DMS153 (cell line): ENCODE measurements around the gene CDC14C.
A peak's percentile ranks its signal among the peaks of the same experiment; 100 is the strongest.
"Not testable (repeated sequence)": the region's sequence is repeated elsewhere in the genome, so short reads cannot be mapped to it uniquely, and the experiment has no call there.

Experiments used
- DNase-seq: peaks from one replicate; lab custom pipeline; 2025; lab: John Stamatoyannopoulos, UW

The CDC14C gene

GRCh38 chr7:48924433-48924832 is at the start of gene CDC14C:
Gene CDC14C, plus strand, starts transcription at chr7:48924547. Its CDS starts 126 bp downstream, at chr7:48924673.
- DNase-seq, result no peak

DNA sequence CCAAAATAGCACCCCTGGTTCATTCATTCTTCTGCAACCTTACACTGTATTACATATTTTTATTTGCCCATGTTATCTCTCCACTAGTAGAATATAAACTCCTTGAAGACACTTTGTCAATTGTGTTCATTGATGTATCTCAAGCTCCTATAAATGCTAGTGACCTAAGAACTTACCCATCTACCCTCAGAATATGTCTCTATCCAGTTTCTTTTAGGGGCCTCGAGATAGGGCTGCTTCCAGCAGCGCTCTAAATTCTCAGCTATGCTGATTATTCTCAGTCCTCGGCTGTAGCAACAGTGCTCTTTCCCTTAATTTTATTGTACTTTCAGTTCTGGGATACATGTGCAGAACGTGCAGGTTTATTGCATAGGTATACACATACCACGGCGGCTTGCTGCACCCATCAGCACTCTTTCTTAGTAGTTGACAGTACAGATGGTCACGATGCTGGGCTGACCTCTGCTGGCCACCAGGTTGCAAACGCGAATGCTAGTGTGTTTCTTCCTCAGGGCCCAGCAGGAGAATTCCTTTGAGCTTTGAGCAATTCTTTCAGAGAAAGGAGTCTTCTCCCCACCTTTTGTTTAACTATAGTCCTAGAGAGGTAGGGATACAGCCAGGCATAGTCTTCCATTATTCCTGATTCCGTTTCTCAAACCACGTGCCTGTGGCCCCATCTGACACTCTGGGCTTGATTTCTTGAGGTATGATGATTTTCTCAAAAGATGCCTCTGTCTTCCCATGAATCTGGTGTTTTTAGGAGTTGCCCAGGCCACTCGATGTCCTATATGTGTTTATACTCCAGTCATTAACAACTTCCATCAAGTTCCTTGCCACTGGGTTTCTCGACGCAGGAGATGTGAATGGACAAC is 49.1 kb upstream of the CDC14C start:
- DNase-seq, result peak; percentile 81

GRCh38 chr7:48876087-48876486 is 48.3 kb upstream of the CDC14C start:
- DNase-seq, result no peak

DNA sequence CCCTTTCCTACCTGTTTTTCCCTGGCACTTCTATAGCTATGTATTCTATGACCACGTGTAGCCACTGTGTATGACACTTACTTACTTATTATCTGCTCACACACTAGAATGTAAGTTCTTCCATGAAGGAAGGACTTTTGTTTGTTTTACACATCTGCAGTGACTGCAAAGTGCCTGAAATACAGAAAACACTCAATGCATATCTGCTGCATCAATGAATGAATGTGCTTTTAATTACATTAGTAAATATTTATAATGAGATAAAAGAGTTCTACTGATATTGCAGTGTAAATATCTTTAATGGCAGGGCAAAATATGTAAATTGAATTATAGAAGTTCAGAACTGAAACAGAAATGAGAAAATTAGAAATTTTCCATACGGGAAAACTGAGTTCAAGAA is 43.5 kb upstream of the CDC14C start:
- DNase-seq, result no peak

DNA sequence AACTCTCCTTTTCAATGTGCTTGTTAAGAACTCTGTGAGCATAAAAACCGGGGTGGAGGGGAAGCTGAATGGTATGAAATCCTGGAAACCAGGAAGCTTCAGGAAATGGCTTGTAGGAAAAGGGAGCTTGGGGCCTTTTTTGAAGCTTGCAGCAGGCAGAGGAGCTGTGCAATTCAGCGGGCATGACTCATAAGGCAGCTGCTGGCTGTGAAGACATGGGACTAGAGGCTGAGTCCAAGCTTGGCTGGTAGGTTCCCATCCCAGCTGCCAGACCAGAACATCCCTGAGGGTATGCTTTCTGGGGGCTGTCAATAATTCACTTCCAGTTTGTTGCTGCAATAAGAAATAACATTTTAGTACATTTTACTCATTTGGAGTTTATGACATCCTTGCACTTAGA is 36.8 kb upstream of the CDC14C start:
- no peak for DNase-seq

DNA sequence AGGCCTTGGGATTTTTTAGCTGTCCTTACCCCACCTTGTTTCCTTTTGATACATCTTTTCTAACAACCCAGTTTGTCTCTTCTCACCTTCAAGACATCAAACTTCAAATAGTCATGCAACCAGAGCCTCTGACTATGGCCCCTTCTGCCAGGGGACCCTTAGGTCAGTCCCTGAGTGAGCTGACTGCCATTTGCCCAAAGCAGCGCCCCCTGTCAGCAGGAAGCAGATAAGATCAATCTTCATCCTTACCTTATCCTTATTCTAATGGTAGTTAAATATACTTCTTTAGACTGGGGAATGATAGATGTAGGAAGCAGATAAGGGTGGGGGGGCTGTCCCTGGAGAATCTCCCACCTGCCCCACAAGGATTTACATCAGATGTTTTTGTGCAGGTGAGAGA is 29.8 kb upstream of the CDC14C start:
- no peak for DNase-seq

- DNase-seq, result no peak
Observed at GRCh38 chr7:48899932-48900331, 24.4 kb upstream of the CDC14C start.

DNA sequence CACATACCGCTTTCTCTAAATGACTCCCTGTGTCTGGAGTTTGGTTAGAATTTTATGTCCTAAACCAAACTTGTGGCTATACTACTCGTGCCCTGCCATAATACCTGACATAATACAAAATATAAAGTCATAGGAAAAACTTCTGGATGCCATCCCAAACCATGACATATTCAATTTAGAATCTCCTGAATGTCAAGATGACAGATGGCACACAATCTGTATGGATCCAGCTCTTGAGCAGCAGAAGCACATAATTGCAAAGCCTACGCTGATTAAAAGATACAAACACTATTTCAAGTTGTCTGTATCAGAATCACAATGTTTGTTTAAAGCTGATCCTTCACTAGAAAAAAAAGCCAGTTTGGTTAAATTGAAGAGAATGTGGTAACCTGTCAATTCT is 22.4 kb upstream of the CDC14C start:
- no peak for DNase-seq

GRCh38 chr7:48904975-48905374 is 19.4 kb upstream of the CDC14C start:
- no peak for DNase-seq

DNA sequence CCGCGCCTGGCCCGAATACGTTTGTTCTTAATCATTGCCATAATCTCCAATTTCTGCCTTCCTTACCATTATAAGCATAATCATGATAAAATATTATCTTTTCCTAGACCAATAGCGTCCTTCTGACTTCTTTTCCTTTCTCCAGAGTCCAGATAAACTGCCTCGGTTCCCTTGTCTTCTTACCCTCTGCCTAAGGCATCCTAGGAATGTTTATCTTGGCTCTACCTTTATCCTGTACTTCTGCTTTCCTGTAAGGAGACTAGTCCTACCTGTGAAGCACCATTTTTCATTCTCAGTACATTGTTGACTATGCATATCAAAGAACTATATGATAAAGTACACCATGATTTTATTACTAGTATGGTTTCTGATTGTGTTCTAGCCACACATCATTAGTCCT is 18.7 kb upstream of the CDC14C start:
- DNase-seq, result not testable (repeated sequence)

DNA sequence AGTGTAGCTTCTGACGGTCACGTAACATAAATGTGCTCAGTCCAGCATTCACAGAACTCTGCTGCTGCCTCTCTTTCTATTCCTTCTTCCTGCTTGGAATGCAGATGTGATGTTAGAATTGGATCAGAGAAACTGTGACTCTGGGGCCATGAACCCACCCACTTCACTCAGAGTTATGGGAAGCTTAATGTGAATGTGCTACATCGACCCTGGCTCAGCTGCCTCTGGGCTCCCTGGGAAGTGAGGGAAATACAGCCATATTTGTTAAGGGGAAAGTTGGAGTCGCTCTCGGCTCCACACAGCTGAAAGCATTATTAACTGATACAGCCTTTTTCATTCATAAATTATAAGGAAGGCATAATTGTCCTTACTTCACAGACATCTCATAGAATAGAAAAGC is 14.5 kb upstream of the CDC14C start:
- not testable (repeated sequence) for DNase-seq

DNA sequence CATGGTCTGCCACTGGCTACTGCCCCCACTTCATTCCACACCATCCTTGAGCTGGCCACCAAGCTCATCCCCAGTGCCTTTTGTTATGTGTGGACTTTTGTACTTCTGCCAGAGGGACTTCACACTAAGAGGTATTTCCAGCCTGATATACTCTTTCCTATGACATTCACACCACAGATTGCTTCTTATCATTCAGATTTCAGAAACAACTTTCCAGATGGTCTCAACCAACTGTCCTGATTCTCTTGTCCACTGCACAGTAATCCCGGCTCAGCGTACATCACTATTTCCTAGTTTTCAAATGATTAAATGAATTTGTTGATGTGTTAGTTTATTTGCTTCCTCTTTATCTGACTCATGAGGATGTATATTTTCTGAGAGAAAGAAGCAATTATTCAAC is 7.1 kb downstream of the CDC14C start:
- no peak for DNase-seq

- DNase-seq, result no peak
Observed at GRCh38 chr7:48932126-48932910, 8.0 kb downstream of the CDC14C start.

GRCh38 chr7:48933549-48934085 is 9.3 kb downstream of the CDC14C start:
- DNase-seq, result no peak

DNA sequence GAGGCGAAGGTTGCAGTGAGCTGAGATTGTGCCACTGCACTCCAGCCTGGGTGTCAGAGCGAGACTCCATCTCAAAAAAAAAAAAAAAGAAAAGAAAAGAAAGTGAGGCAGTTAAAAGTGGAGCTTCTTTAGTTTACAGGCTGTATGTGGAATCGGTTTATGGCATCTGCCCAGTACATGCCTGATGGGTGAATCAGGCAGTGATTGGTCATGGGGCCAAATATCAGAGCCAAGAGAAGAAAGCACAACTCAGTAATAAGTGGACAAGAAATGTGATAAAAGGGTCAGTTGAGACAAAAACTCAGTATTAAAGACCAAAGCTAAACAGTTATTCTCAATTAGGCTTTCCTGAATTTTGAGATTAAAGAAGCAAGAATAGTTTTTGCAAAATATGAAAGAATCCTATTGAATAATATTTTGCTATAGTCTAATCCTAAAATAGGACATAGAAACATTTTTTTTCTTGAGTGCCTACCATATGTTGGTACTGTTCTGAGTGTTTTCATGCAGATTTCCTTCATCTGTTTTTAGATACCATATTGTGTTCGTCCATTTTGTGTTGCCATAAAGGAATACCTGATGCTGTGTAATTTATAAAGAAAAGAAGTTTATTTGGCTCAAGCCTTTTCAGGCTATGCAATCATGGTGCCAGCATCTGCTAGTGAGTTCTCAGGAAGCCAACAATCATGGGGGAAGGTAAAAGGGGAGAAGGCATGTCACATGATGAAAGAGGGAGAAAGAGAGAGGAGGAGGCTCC is 14.4 kb downstream of the CDC14C start:
- DNase-seq, result no peak

GRCh38 chr7:48943279-48943990 is 19.1 kb downstream of the CDC14C start:
- DNase-seq, result no peak

- DNase-seq, result no peak
Observed at GRCh38 chr7:48955916-48956315, 31.6 kb downstream of the CDC14C start.

DNA sequence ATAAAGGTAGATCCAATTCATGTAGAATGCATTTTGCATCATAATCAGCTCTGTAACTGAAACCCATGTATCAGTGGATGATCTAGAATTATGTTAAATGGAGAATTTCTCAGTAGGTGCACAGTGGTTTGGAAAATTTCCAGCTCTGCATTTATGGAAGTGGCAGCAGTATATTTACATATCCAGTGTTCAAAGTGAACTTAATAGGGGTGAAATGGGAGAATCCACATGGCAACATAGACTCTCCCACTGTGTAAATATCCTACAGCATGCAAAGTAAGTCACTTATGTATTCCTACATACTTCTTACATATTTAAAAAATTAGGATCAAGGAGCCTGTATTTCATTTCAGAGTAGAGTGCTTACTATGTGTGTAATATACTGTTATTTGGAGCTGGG is 35.3 kb downstream of the CDC14C start:
- peak; percentile 48 for DNase-seq

DNA sequence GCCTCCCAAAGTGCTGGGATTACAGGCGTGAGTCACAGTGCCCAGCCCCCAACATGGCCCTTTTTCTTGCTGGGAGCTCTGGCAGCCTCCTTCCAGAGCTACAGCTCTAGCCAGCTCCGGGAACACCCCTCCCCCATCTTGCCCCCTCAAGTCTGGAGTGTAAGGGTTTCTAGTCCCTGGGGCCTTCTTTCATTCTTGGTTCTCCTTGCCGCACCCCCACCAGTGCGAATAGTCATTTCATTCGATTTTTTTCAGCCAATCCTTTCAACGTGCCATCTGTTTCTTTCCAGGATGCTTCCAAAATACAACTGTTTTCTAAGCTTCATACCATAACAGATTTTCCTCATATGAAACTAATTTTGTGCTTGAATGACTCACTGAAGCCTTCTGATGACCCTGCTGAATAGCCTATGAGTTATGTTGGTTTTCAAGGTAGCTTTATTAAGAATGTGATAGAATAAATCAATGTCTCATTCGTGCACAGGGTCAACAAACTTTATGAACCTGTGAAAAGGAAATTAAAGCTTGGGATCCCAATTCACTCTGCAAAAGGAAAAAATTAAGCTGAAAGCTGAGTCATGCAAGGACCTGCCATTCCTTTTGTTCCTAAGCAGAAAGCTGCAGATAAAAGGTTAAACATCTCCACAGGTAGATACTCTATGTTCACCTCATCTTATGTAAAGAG is 38.6 kb downstream of the CDC14C start:
- no peak for DNase-seq

DNA sequence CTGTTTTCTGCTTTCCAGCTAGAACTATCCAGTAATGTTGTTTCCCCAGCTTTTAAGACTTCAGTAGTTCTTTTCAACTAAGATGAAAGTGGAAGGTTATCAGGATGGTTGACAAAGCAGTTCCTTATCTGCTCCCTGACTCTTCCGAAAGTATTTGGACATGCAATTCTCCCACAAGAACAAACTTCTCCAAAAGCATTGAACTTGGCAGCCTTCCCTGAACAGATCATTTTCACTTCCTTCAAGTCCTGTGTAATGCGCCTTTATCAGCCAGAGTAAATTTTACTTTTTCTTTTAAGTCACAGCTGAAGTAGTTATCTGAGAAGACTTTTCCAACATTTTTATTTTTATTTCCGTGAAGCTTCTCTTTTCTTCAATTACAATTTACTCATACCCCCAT is 39.7 kb downstream of the CDC14C start:
- DNase-seq, result no peak

- DNase-seq, result peak; percentile 96
Observed at GRCh38 chr7:48971173-48971572, 46.8 kb downstream of the CDC14C start.
